Progenitor cell of endocrine pancreas (in vitro differentiated cells): ENCODE data around the gene EPC2. TPM values are rescaled to one million over a fixed set of nuclear protein-coding genes. Genes with fewer than 3 reads are reported as not detected.
A peak's percentile ranks its signal among the peaks of the same experiment; 100 is the strongest.
"Not testable (repeated sequence)": the region's sequence is repeated elsewhere in the genome, so short reads cannot be mapped to it uniquely, and the experiment has no call there.

ENCODE experiments used
- DNase-seq: peaks from one replicate; pipeline ENCODE4 v3.0.0; 2021; ENCODE audit warnings: low spot score; ENCODE audit not compliant: unreplicated experiment
- H3K27ac Mint-ChIP-seq: 2 replicates; pipeline ENCODE4 v1.8.0; 2021; ENCODE audit warnings: mild to moderate bottlenecking, moderate library complexity, mixed read lengths
- H3K27me3 Mint-ChIP-seq: 2 replicates; pipeline ENCODE4 v1.8.0; 2021; ENCODE audit warnings: mixed read lengths
- H3K36me3 Mint-ChIP-seq: 2 replicates; pipeline ENCODE4 v1.8.0; 2022; ENCODE audit warnings: mixed read lengths; ENCODE audit not compliant: insufficient read depth
- H3K4me1 Mint-ChIP-seq: 2 replicates; pipeline ENCODE4 v1.8.0; 2021; ENCODE audit warnings: low read depth, mixed read lengths
- H3K4me3 Mint-ChIP-seq: 2 replicates; pipeline ENCODE4 v1.8.0; 2021; ENCODE audit warnings: low read depth, mild to moderate bottlenecking, moderate library complexity, mixed read lengths
- H3K9me3 Mint-ChIP-seq: 2 replicates; pipeline ENCODE4 v1.8.0; 2021; ENCODE audit warnings: low read depth, mixed read lengths
- total RNA-seq: library from RNA; stranded (reverse); gene quantifications from 2 replicates; pipeline ENCODE4 v1.2.1, GENCODE V29; 2021
- TF ChIP-seq, protein P1 (sequence below): fragments of 200-600 bp; sonication (generic); IDR thresholded peaks from one replicate; pipeline ENCODE4 v1.5.0; 2021; ENCODE audit warnings: antibody characterized with exemption, mild to moderate bottlenecking; ENCODE audit not compliant: unreplicated experiment

Gene EPC2
- total RNA-seq, 1 donor from 2014 or later = 53.1 TPM

DNA sequence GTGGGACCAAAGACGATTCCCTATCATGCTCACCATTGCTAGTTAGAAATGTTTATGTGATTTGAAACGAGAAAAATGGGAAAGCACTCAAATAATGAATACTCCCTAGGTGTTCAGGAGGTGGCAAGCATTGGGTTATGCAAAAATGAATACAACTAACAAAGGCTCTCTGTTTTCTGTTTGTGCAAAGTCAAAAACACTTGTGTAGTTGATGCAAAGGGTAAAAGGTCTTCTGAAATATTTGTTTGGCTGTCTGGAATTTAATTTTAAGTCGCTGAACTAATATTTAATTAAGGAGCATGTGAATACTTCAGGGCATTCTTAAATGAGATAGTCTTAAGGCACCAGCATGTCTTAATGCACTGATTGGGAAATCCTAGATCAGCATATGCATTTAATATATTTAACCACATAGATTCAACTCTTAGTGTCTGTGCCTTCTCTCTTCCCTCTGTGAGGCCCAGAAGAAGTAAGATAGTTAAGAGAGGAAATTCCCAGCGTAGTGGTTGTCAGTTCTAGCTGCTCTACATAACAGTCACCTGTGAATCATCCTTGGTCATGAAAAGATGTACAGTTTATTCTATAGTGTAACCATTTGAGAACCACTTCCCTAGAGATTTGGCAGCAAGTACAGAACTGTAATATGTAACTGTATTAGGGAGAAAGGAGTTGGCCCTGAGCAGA is 111.9 kb downstream of the EPC2 start:
- Mint-ChIP-seq H3K9me3 (no peaks in the 10 kb centered on the region), H3K27ac (peak overlapping the region; percentile 79), H3K4me3 (no peak overlapping the region), H3K36me3 (peaks cover 24% of the 10 kb centered on the region), H3K4me1 (peaks cover 7% of the 10 kb centered on the region), H3K27me3 (no peaks in the 10 kb centered on the region)
- TF ChIP-seq, protein P1, sequence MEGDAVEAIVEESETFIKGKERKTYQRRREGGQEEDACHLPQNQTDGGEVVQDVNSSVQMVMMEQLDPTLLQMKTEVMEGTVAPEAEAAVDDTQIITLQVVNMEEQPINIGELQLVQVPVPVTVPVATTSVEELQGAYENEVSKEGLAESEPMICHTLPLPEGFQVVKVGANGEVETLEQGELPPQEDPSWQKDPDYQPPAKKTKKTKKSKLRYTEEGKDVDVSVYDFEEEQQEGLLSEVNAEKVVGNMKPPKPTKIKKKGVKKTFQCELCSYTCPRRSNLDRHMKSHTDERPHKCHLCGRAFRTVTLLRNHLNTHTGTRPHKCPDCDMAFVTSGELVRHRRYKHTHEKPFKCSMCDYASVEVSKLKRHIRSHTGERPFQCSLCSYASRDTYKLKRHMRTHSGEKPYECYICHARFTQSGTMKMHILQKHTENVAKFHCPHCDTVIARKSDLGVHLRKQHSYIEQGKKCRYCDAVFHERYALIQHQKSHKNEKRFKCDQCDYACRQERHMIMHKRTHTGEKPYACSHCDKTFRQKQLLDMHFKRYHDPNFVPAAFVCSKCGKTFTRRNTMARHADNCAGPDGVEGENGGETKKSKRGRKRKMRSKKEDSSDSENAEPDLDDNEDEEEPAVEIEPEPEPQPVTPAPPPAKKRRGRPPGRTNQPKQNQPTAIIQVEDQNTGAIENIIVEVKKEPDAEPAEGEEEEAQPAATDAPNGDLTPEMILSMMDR = no peak
- no peak for DNase-seq

DNA sequence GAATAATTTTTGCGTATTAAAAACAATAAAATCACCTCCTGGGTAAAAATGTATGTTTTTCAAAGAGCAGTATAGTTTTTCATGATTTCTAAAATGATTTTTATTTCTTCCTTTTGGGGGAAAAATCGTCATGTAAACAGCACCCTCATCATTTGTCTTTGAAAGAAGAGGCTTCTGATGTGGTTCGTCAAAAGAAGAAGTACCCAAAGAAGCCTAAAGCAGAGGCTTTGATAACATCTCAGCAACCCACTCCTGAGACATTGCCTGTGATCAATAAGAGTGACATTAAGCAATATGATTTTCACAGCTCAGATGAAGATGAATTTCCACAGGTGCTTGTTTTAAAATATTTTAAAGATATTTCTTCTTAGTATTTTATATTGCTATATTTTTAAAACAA is 120.3 kb downstream of the EPC2 start:
- H3K4me1 Mint-ChIP-seq = peaks cover 17% of the 10 kb centered on the region
- H3K4me3 Mint-ChIP-seq = no peak overlapping the region
- H3K36me3 Mint-ChIP-seq = peaks cover 18% of the 10 kb centered on the region
- H3K27ac Mint-ChIP-seq = no peak overlapping the region
- H3K27me3 Mint-ChIP-seq = no peaks in the 10 kb centered on the region
- DNase-seq = no peak
- H3K9me3 Mint-ChIP-seq = no peaks in the 10 kb centered on the region
- TF ChIP-seq, protein P1 = no peak

DNA sequence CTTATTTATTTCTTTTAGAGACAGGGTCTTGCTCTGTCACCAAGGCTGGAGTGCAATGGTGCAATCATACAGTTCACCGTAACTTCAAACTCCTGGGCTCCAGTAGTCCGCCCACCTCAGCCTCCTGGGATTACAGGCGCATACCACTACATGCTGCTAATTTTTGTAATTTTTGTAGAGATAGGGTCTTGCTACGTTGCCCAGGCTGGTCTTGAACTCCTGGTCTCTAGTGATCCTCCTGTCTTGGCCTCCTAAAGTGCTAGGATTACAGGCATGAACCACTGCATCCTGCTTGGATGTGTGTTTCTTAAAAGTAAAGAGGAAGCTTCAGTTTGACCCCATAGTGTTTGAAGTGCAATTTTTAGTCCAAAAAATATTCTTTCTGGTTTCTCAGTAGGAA is 125.5 kb downstream of the EPC2 start:
- Mint-ChIP-seq H3K4me3 (no peak overlapping the region), H3K36me3 (peaks cover 25% of the 10 kb centered on the region), H3K27me3 (no peaks in the 10 kb centered on the region), H3K9me3 (no peaks in the 10 kb centered on the region), H3K4me1 (peaks cover 13% of the 10 kb centered on the region), H3K27ac (no peak overlapping the region)
- no peak for DNase-seq
- TF ChIP-seq, protein P1 = no peak

DNA sequence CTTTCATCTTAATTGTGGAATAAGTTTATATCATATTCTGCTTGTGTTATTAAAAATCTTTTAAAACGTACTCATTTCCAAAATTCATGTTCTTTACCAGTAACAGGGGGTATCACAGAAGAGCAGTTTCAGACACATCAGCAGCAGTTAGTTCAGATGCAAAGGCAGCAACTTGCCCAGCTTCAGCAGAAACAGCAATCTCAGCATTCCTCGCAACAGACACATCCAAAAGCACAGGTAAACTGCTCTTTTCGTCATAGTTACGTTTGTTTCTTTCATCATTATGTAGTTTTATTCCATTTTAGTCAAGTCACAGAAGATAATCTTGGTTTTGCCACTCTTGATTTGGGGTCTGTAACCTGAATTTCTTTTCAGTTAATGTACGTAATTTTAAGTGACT is 137.0 kb downstream of the EPC2 start:
- no peaks in the 10 kb centered on the region for H3K27me3 Mint-ChIP-seq
- no peak for DNase-seq
- H3K4me1 Mint-ChIP-seq = peaks cover under 1% of the 10 kb centered on the region
- no peak overlapping the region for H3K27ac Mint-ChIP-seq
- H3K9me3 Mint-ChIP-seq = no peaks in the 10 kb centered on the region
- TF ChIP-seq, protein P1 = no peak
- peaks cover 26% of the 10 kb centered on the region for H3K36me3 Mint-ChIP-seq
- H3K4me3 Mint-ChIP-seq = no peak overlapping the region

DNA sequence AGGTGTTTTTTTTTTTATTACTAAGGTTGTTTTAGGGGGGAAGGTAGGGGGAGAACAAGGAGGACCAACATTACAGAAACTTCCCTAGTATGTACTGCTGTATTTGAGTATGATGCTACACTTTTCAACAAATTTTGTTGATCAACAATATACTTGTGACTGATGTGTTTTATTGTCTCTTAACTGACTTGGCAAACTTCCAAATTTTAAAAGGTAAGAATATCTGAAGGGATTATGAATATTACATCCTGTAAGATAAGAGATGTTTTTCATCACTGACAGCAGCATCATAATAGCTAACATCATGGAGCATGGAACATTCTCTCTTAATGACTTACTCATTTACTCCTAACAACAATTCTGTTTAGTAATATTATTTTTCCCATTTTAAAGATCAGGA is 144.5 kb downstream of the EPC2 start:
- peaks cover 28% of the 10 kb centered on the region for H3K36me3 Mint-ChIP-seq
- TF ChIP-seq, protein P1 = no peak
- no peaks in the 10 kb centered on the region for H3K27me3 Mint-ChIP-seq
- DNase-seq = no peak
- no peak overlapping the region for H3K4me3 Mint-ChIP-seq
- no peak overlapping the region for H3K27ac Mint-ChIP-seq
- H3K9me3 Mint-ChIP-seq = peaks cover 5% of the 10 kb centered on the region
- no peaks in the 10 kb centered on the region for H3K4me1 Mint-ChIP-seq

DNA sequence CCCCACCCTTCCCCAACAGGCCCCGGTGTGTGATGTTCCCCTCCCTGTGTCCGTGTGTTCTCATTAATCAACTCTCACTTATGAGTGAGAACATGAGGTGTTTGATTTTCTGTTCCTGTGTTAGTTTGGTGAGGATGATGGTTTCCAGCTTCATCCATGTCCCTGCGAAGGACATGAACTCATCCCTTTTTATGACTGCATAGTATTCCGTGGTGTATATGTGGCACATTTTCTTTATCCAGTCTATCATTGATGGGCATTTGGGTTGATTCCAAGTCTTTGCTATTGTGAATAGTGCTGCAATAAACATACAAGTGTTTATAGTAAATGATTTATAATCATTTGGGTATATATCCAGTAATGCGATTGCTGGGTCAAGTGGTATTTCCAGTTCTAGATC is 145.6 kb downstream of the EPC2 start:
- H3K27me3 Mint-ChIP-seq, DNase-seq, H3K9me3 Mint-ChIP-seq, H3K4me3 Mint-ChIP-seq, H3K27ac Mint-ChIP-seq, H3K4me1 Mint-ChIP-seq: not testable (repeated sequence)
- H3K36me3 Mint-ChIP-seq = peaks cover 21% of the 10 kb centered on the region
